RWPE1 (cell line): ENCODE results near the gene DNAH14.

Experiments
- CTCF ChIA-PET: fragments of 350-600 bp; sonication (Branson Sonifier 250); formaldehyde crosslinking; extraction: SDS; loops from one replicate; lab custom pipeline; 2021; lab: Yijun Ruan, JAX
- POLR2A ChIA-PET: fragments of 400-600 bp; formaldehyde crosslinking; extraction: SDS; loops from one replicate; lab custom pipeline; 2020; ENCODE audit warnings: antibody characterized with exemption; ENCODE audit not compliant: low non-redundant PET; lab: Yijun Ruan, JAX
- DNase-seq: peaks from one replicate; pipeline ENCODE4 v3.0.0; 2012; ENCODE audit warnings: low spot score
- H3K27ac ChIP-seq: fragments of 450-650 bp; 2 replicates; pipeline ENCODE4 v1.5.1; 2017
- TF ChIP-seq, protein P1 (sequence below): fragments of 450-650 bp; conservative IDR thresholded peaks from 2 replicates; pipeline ENCODE4 v1.5.1; 2017; ENCODE audit warnings: low read depth, mild to moderate bottlenecking

Gene DNAH14

GRCh38 chr1:225437710-225438437, 508.4 kb downstream of the DNAH14 start:
- ChIA-PET POLR2A (no interaction called here), CTCF (interaction anchor here (0.6 kb wide), 1 partner anchor 1905 kb away, joined by 3 read pairs; no protein-coding TSS in a partner anchor)
- H3K27ac ChIP-seq: no peak overlapping the region
- no peak for DNase-seq
- TF ChIP-seq, protein P1, sequence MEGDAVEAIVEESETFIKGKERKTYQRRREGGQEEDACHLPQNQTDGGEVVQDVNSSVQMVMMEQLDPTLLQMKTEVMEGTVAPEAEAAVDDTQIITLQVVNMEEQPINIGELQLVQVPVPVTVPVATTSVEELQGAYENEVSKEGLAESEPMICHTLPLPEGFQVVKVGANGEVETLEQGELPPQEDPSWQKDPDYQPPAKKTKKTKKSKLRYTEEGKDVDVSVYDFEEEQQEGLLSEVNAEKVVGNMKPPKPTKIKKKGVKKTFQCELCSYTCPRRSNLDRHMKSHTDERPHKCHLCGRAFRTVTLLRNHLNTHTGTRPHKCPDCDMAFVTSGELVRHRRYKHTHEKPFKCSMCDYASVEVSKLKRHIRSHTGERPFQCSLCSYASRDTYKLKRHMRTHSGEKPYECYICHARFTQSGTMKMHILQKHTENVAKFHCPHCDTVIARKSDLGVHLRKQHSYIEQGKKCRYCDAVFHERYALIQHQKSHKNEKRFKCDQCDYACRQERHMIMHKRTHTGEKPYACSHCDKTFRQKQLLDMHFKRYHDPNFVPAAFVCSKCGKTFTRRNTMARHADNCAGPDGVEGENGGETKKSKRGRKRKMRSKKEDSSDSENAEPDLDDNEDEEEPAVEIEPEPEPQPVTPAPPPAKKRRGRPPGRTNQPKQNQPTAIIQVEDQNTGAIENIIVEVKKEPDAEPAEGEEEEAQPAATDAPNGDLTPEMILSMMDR: peak; percentile 16

GRCh38 chr1:225440380-225441221, 511.1 kb downstream of the DNAH14 start:
- DNase-seq: no peak
- H3K27ac ChIP-seq: no peak overlapping the region
- TF ChIP-seq, protein P1: no peak
- ChIA-PET CTCF (interaction anchor here (0.6 kb wide), 1 partner anchor 1728 kb away, joined by 3 read pairs; the partner anchor contains the start of gene CAPN2), POLR2A (no interaction called here)

GRCh38 chr1:225441314-225442122, 512.0 kb downstream of the DNAH14 start:
- no peak overlapping the region for H3K27ac ChIP-seq
- ChIA-PET CTCF (interaction anchor here (0.6 to 0.8 kb wide), 3 partner anchors 23 to 799 kb away, joined by 3 to 8 read pairs (median 4); no protein-coding TSS in a partner anchor), POLR2A (no interaction called here)
- DNase-seq: no peak
- TF ChIP-seq, protein P1: no peak

- ChIA-PET CTCF (no interaction called here), POLR2A (no interaction called here)
- no peak for DNase-seq
- TF ChIP-seq, protein P1: no peak
- no peak overlapping the region for H3K27ac ChIP-seq
Measured at GRCh38 chr1:225442123-225442505, 512.6 kb downstream of the DNAH14 start.

- DNase-seq: peak; percentile 42
- TF ChIP-seq, protein P1: no peak
- ChIA-PET POLR2A (no interaction called here), CTCF (interaction anchor here (0.6 to 2.1 kb wide), 4 partner anchors 10 to 242 kb away, joined by 3 to 12 read pairs (median 4); no protein-coding TSS in a partner anchor)
- H3K27ac ChIP-seq: peak overlapping the region; percentile 87
Measured at GRCh38 chr1:225445639-225446594, 516.4 kb downstream of the DNAH14 start.
